GM18499 (cell line): ENCODE measurements around the gene RAD51B.

Experiments used
- ATAC-seq: cut with Tn5 transposase; IDR thresholded peaks from one replicate; pipeline ENCODE4 v1.9.1; 2021; ENCODE audit warnings: moderate number of reproducible peaks; ENCODE audit not compliant: insufficient read depth, unreplicated experiment

RAD51B gene

GRCh38 chr14:67887478-67887877 lies 67.9 kb downstream of the RAD51B start:
- no peak for ATAC-seq

DNA sequence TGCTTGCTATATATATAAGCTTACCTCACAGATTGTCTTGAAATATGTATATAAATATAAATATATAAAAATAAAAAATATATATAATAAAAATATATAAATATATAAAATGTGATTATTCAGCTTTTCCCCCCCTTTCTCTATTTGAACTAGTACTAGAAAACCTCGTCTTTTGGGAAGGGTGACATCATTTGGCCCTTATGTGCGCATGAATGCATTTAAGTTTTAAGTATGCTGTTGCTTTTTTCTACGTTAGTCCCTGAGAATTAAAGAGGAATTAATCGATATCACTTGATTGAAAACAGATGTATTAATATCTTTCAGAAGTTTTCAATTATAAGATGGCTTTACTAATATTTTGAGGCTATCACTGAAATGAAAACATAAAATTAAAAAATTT lies 69.9 kb downstream of the RAD51B start:
- ATAC-seq = no peak

GRCh38 chr14:67892466-67893100 lies 73.0 kb downstream of the RAD51B start:
- ATAC-seq = no peak

GRCh38 chr14:67900231-67900630 lies 80.7 kb downstream of the RAD51B start:
- ATAC-seq = no peak

- no peak for ATAC-seq
Measured at GRCh38 chr14:67908052-67908754, 88.6 kb downstream of the RAD51B start.

DNA sequence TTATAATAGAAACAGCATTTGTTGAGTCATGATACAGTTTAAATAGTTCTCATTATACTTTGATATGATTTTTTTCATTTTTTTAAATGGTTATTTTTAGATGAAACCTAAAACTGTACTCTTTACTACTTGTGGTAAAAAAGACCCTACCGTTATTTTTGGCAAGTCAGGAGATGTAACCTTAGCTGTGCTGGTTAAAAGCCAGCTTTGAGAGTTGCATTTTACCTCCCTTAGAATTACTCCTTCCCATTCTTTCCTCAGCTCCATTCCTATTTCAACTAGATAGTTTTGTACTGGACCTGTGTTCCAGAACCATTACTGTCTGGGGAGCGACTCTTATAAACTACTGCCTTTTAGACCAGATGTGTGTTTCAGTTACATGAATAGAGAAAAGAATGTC lies 92.0 kb downstream of the RAD51B start:
- no peak for ATAC-seq

GRCh38 chr14:67916430-67916829 lies 96.9 kb downstream of the RAD51B start:
- ATAC-seq = no peak

DNA sequence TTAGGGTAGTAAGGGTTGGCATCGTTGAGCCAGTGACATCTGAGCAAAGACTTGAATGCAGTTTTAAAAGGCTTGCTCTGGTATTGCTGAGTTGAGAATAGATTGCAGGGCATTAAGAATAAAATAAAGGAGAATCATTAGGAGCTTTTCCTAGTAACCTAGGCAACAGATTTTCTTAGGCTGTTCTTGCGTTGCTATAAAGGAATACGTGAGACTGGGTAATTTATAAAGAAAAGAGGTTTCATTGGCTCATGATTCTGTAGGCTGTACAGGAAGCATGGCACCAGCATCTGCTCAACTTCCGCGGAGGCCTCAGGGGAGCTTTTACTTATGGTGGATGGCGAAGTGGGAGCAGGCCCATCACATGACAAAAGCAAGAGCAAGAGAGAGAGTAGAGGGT lies 97.4 kb downstream of the RAD51B start:
- no peak for ATAC-seq

- no peak for ATAC-seq
Measured at GRCh38 chr14:67918838-67919237, 99.3 kb downstream of the RAD51B start.

DNA sequence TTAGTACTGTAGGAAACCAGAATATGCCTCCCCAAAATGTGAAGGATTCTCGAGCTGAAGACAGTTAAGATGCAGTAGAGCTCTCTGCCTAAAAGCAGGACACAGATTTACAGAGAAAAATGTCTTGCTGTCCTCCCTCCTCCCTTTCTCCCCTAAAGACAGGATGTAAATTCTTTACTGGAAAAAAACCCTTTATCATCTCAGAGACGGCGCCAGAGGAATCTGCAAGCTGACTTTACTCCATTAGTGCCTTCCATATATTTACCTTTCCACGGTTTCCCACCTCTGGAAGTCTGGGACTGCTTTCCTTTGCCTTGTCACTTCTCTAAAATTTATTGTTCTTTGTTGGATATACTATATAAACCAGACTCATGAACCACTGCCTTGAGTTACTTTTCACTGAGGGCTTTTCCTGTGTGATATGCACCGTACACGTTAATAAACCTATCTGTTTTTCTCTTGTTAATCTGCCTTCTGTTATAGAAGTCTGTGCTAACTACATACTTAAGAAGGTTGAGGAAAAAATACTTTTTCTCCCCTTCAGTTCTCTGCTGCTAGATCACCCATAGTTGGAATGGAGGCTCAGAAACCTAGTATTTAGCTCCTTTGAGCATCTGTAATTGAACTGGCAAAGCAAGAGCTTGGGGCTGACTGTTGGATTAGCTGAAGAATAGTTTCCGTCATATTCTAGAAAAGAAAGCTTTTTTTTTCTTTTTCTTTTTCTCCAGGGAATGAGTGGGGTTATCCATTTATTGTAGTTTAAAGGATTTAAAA lies 99.9 kb downstream of the RAD51B start:
- no peak for ATAC-seq

- ATAC-seq = no peak
Measured at GRCh38 chr14:67926821-67927220, 107.2 kb downstream of the RAD51B start.

DNA sequence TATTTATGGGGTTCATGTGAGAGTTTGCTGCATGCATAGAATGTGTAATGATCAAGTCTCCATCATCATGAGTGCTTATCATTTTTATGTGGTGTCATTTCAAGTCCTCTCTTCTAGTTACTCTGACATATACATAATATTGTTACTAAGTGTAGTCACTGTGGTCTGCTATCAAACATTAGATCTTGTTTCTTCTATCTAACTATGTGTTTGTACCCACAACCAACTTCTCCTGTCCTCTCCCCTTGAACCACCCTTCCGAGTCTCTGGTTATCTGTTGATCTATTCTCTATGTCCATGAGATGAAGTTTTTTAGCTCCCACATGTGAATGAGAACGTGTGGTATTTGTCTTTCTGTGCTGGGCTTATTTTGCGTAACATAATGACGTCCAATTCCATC lies 107.7 kb downstream of the RAD51B start:
- ATAC-seq = no peak

DNA sequence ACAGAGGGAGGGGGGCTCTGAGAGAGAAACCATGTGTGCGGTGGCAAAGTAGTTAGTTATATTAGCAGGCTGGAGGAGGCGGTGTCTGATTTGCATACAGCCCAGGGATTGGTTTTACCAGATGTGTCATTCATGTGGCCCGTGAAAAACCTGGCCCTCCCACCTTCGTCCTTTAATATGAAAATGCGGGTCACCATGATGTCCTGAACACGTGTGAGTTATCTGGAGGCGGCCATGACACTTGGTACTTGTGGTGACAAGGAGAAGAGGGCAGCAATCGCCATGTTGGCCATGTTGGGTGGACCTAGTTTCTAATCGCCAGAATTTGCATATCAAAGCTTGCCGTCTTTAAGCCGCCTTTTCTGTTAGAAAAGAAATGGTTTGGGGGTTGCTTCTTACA lies 108.8 kb downstream of the RAD51B start:
- no peak for ATAC-seq

GRCh38 chr14:67932708-67933246 lies 113.2 kb downstream of the RAD51B start:
- ATAC-seq = no peak

DNA sequence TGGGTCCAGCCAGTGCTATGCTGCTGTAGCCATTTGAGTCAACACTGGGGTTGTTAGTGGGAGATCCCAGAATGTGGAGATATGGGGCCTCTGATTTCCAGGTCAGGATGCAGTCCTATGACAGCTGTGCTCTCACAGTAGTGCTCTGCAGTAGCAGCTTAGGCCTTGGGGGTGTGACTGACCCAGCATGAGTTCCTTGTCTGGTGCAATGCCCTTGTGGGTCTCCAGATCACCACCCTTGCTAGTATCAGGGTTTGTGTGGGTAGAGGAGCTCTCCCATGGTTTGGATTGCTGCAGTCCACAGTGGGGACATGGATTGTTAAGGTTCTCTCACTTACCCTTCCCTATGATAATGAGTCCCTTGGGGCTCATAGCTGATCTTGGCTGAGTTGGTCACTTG lies 113.7 kb downstream of the RAD51B start:
- ATAC-seq = no peak

- ATAC-seq = no peak
Measured at GRCh38 chr14:67934087-67934486, 114.5 kb downstream of the RAD51B start.

GRCh38 chr14:67934862-67935261 lies 115.3 kb downstream of the RAD51B start:
- ATAC-seq = no peak

DNA sequence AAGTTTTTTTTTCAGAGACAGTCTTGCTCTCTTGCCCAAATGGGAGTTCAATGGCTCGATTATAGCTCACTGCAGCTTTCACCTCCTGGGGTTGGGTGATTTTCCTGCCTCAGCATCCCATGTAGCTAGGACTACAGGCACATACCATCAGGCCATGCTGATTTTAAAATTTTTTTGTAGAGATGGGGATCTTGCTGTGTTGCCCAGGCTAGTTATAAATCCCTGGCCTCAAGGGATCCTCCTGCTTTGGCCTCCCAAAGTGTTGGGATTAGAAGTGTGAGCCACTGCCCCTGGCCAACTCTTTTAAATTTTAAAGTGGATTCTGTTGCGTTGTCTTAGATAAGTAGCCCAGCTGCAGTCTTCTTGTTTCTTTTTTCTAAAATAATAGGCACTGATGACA lies 115.8 kb downstream of the RAD51B start:
- ATAC-seq = no peak

DNA sequence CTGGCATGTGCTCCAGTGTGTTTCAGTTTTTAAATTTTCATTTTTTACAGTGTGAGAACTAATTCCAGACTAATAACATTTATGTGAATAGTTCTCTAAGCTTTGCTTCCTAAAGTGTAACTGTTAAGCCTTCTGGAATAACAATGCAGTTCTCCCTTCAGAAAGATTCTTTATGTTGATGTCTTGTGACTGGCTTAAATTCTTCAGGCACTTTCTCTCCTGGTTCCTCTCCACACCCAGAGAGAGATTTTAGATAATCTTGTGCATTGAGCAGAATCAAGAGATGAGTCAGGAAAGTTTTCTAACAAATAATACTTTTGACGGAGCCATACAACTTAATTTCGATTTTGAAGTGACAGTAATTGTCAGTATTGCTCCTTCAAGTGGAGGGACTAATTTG lies 118.5 kb downstream of the RAD51B start:
- ATAC-seq = no peak

DNA sequence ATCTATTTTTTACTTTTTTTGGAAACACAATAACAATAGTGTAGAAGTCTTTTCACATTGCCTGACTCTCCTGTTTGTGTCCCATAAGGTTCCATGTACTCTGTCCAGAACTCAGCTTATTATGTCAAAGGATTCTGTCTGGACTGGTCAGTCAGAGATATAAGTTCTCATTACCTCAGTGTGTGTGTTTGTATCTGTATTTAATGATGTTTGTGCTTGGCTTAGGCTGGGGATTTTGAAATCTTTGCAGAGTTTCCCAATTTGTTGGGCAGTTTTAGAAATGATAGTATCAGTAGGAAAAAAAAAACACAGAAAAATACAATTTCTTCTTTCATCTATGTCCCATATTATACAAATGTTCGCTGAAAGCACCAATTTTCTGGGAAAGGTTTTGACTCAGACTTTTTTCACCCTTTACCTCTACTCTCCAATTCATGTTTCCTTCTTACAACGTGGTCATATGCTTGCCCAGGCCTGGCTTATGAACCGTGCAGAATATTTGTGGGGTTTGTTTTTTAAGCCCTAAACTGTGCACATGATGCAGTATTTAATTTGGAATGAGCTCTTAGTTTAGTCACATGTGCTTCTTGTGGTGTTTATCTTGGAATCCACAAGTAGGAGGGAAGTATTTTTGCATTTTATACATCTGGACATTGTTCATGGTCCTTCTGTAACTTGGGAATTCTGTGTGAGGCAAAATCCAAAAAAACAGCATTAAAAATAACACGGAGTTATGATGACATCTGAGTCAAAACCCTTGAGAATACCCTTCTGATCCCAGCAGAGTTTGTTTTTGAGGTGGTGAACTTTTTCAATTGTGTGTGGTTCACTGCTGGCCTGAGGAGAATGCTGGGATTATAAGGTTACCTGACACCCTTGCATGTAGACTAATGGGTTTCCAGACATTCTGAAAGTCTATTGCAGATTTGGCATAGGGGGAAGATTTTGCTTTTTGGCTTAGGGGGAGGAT lies 121.2 kb downstream of the RAD51B start:
- ATAC-seq = no peak
